HG02571 (cell line): ENCODE measurements around the gene KRABD2.
"Not testable (repeated sequence)": the region's sequence is repeated elsewhere in the genome, so short reads cannot be mapped to it uniquely, and the experiment has no call there.

ENCODE experiments used
- ATAC-seq: cut with Tn5 transposase; IDR thresholded peaks from one replicate; pipeline ENCODE4 v1.9.1; 2021; ENCODE audit warnings: mild to moderate bottlenecking, moderate library complexity; ENCODE audit not compliant: unreplicated experiment

Gene KRABD2

DNA sequence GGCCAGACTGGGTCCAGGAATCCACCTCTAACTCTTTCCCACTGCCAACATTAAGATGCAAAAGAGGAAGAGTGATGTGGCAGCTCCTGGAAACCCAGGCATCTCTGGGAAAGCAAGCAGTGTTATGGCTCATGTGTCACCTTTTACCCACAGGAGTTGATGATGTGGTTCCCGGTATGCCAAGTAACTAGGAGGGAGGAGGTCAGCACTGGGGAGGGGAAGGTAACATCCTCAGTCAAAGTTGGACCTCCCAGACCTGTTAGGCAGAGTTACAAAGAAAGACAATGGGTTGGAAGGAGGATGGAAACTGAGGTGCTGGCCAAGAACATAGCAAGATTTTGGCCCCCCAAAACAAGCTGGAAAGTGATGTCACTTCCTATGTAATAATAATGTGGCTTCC lies 11.4 kb downstream of the KRABD2 start:
- ATAC-seq, result no peak

DNA sequence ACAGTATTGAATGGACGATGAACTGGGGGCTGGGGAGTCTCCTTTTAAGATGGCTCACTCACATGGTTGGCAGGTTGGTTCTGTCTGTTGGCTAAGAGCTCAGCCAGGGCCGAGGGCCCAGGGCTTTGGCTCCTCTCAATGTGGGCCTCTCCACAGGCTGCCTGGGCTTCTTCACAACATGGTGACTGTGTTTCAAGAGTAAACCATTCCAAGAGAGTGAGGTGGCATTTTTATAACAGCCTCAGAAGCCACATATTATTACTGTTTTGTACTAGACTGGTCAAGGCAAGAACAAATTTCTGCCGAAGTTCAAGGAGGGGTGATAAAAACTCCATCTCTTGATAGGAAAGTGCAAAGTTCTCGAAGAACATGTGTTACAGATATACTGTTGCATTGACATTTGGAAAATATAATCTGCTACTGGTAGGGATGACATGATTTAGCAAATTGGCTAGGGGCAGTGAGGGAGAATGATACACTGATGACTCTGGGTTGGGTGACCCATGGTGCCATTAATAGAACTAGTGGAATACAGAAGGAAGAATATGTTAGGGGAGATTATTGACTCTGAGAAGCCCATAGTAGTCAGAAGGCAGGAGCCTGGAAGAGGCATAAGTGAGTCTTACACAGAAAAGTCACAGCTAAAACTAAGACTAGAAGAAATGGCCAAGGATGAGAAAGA lies 13.7 kb downstream of the KRABD2 start:
- ATAC-seq, result no peak

DNA sequence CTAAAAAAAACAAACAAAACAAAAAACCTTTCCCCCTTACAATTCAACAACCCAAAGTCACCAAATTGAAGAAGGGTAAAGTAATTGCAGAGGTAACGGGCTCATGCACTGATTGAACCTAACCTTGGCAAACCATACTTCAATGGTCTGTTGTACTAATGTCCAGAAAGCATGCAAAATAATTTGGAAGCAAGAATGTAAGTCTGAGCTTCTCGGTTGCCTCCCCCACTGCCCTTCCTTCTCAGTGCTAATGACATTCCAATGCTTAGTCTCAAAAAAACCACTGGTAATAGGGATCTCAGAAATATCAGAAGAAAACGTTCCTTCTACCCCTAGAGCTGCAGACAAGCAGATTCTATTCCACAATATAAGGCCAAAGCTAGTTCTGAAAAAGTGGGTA lies 15.8 kb downstream of the KRABD2 start:
- no peak for ATAC-seq

DNA sequence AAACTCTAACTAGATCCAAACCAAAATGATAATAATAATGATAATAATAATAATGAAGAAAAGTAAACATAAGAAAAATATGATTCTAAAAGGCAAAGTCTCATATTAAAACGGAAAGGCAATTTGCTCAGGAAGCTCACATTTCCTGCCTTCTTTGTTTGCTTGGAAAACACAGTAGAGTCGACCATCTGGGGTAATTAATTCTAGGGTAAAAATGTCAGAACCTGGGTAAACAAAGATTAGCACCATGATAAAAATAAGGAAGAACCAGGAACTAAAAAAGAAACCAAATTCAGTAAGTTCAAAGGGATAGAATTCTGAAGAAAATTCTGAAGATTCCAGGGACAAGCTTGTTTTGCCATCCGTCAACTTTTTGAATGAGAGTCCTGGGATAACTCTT lies 16.2 kb downstream of the KRABD2 start:
- no peak for ATAC-seq

DNA sequence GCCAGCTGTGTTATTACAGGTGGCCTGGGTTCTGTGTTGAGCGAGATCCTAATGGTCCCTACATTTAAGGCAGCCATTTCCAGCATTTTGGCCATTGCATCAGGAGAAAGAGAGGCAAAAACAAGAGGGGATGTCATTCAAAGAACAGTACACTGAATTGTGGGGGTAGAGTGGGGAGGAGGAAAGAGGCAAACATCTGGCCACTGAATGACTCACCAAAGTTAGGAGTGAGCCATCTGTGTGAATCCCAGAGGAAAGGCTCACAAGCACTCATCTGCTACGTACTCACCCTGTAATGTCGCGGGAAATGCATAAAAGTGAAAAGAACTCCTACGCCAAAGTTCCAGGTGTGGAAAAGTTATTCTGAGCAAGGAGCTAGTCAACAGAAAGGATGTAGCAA lies 16.7 kb downstream of the KRABD2 start:
- no peak for ATAC-seq

DNA sequence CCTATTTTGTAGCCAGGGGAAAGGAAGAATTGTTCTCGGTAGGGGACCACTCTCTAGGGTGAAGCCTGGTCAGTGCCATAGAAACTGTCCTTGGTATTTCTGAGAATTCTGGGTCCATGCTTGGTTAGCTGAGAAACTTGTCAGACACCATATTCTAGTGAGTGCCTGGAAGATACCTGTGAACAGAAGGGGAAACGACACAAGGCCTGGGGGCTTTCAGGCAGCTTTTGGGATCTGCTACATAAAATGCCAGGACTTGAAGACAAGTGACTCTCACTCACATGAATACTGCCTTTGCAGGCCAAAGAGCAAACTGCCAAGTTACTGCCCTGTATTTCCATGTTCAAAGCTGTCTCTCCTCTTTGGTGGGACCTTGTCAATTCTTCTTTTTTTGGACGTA lies 18.6 kb downstream of the KRABD2 start:
- no peak for ATAC-seq

DNA sequence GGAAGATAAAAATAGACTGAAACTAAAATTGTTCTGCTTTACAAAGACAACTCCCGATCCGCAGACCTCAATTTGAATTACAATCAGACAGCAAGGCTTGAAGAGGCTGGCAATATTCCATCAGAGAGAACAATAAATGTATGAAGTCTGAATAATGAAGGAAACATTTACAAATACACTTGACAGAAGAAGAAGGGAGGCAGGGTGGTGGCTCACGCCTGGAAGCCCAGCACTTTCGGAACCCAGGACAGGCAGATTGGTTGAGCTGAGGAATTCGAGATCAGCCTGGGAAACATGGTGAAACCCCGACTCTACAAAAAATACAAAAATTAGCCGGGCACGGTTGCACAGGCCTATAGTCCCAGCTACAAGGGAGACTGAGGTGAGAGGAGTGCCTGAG lies 22.3 kb downstream of the KRABD2 start:
- ATAC-seq, result no peak

DNA sequence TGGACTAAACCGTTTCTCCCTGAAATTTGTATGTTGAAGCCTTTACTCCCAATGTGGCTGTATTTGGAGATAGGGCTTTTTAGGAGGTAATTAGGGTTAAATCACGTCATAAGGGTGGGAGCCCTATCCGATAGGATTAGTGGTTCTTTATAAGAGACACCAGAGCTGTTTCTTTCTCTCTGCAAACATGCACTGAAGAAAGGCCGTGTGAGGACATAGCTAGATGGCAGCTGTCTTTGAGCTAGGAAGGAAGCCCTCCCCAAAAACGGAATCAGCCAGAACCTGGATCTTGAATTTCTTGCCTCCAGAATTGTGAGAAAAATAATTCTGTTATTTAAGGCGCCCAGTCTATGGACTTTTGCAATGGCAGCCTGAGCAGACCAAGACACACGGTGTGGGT lies 22.8 kb downstream of the KRABD2 start:
- no peak for ATAC-seq

DNA sequence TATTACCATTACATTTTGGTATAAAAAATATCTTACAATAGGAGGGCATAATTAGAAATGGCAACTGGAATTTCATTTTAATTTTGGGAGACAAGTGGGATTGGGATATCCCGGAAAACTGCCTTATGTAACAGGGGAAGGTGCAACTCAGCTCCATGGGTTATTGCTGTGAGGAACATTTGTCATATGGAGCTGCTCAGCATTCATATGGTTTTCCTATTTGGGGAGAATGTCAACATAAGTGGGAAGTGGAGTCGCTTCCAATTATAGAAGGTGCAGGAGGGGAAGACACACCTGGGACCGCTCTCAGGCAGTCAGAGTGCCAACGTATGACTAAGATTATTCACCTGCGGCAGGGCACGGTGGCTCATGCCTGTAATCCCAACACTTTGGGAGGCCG lies 26.2 kb downstream of the KRABD2 start:
- ATAC-seq, result no peak

DNA sequence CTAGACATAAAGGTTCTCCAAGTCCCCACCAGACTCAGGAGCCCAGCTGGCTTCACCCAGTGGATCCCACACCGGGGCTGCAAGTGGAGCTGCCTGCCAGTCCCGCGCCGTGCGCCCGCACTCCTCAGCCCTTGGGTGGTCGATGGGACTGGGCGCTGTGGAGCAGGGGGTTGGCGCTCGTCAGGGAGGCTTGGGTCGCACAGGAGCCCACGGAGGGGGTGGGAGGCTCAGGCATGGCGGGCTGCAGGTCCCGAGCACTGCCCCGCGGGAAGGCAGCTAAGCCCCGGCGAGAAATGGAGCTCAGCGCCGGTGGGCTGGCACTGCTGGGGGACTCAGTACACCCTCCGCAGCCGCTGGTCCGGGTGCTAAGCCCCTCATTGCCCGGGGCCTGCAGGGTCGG lies 29.5 kb downstream of the KRABD2 start:
- ATAC-seq, result not testable (repeated sequence)

DNA sequence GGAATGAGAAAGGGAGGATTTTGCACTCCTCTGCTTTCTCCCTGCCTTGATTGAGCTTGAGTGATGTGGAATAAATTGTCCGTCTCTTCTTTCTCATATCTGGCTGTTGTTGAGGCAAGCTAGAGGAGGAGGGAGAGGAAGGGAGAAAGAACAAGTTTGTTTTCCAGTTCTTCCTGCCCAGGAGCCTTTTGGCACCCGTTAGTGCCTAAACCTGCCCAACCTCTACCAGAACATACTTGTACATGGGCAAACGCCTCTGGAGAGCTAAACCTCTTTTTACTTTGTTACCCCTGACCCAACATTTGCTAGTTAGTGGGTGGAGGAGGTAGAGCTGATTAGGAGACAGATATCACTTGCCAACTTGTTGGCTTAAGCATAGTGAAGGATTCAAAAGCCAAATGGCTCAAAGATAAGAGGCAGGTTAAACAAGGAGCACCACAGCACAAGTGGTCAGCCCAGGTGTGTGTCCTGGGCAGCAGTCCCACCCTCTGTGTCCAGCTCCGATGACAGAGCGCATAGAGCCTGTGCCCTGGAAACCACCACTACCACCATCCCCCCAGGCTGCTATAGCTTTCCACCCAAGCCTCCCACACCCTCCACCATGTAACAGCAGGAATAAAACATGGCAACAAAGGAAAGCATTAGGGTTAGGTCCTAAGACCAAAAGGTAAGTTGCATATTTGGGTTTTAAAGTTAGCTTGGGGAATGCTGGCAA lies 30.4 kb downstream of the KRABD2 start:
- ATAC-seq, result no peak

DNA sequence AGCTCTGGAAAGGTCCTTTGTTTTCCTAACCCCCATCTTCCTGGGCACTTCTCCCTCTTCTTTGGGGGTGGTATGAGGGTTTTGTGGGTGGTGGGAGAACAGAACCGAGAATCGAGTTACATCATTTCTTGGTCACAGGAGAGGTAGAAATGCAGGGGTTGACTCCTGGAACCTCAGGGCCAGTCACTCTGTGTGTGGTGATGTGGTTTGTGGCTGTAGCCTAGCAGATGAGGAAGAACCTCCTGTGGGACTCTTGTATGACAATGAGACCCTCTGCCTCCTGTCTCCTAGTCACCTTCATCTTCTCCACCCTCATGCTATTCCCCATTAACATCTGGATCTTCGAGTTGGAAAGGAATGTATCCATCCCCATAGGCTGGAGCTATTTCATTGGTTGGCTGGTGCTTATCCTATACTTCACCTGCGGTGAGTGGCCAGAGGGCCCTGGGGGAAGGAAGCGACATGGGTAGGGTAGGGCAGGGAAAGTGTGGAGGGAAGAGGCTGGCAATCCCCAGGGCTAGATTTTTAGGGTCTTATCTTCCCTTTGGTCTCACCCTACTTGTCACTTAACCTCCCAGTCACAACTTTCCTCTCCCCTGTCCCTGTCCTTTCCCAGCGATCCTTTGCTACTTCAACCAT lies 31.3 kb downstream of the KRABD2 start:
- ATAC-seq, result no peak

DNA sequence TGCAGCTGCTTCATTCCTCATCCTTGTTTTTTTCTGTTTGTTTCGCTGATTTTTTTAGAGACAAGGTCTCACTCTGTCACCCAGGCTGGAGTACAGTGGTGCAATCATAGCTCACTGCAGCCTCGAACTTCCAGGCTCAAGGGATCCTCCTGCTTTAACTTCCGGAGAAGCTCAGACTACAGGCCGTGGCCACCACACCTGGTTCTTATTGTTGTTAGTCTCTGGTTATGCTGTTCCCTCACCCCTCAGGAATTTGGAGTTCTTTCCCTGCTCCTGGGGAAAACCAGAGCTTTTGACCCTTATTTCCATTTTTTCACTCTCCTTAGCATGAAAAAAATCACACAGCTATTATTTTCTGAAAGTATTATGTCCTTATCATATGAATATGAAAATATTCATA lies 35.0 kb downstream of the KRABD2 start:
- no peak for ATAC-seq

DNA sequence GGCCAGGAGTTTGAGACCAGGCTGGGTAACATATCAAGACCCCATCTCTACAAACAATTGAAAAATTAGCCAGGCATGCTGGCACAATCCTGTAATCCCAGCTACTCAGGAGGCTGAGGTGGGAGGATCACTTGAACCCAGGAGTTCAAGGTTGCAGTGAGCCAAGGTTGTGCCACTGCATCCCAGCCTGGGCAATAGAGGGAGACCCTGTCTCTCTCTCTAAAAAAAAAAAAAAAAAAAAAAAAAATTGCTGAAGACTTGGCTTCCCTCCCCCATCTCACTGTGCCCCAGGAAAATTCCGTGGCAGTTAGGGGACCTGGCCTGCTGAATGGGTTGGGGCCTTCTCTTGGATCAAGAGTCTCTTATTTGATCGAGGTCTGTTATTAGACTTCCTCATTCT lies 37.0 kb downstream of the KRABD2 start, which contains the start of gene ODF4:
Gene ODF4, plus strand, starts transcription at position 301 of the 400 bp plus-strand sequence. CDS start 212 bp downstream, outside the sequence.
- no peak for ATAC-seq

DNA sequence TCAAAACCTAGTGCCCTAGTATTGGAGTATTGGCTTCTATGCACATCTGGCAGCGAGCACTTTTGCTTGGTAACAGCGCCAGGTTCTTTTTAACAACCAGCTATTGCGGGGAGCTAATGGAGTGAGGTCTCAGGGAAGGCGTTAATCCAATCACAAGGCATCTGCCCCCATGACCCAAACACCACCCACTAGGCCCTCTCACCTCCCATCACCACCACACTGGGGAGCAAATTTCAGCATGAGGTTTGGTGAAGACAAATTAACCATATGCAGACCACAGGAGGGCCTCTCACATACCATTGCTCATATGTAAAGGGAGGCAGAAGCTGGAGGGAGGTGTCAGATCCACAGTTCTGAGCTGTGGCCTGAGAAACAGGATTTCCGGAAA lies 37.8 kb downstream of the KRABD2 start:
- no peak for ATAC-seq

DNA sequence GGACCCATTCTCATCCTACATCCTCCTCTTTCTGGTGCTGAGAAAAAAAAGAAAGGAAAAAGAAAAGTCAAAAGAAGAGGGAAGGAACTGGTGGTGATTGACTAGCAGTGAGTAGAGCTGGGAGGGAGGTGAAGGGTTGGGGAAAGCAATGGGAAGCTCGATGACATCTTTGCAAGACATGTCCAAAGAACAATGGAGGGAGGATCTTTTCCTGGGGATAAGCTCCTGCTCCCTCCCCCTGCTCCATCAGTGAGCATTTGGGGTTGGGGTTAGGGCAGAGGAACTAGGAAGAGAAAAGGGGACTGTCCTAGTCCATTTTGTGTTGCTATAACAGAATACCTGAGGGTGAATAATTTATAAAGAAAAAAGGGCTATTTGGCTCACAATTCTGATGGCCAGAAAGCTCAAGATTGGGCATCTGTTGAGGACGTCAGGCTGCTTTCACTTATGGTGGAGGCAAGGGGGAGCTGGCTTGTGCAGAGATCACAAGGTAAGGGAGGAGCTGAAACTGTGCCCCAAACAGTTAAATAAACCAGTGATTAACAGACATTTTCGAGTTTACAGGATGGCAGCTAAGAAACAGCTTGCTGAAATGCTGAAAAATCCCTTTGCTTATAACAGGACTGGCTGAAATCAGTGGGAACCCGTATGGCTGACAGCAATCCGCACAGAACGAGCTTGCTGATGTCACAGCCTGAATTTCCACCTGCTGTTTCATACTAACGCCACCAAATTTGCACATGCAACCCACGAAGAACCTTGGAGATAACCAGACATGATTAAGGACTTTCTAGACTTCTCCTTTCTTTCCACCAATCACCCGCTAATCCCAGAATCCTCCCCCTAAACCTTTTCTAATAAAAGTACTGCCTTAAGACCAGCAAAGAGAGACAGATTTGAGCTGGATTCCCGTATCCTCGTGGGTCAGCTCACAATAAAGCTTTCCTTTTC lies 38.4 kb downstream of the KRABD2 start:
- ATAC-seq, result no peak

DNA sequence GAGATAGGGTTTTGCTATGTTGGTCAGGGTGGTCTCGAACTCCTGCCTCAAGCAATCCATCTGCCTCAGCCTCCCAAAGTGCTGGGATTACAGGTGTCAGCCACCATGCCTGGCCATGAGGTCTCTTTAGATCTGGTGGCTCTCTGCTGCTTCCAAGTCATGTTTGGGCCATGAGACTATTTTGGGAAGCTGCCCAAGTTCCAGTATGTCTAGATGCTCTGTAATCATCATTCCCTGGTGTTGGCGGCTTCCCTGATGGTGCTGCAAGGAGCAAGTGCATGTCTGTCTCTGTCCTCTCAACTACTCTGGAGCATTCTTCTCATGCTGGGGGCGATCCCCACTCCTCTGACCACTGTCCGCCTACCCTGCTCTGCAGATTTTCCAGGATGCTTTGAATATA lies 43.2 kb downstream of the KRABD2 start:
- no peak for ATAC-seq

DNA sequence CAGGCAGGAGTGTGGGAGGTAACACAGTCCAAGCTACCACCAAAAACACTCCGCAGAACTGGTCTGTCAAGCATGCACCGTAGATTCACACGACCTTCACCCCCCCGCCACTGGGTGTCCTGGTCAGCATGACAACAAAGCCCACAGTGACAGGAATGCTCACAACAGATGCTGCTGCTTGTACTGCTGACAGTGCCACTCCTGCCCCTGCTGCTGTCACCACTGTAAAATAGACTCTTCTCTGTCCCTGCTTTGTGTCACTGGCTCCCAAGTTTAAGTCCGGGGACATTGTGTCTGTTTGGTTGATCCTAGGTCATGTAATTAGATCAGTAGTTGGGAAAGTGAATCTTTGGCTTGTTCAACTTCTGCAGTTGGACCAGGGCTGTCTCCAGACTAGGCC lies 43.8 kb downstream of the KRABD2 start:
- no peak for ATAC-seq

DNA sequence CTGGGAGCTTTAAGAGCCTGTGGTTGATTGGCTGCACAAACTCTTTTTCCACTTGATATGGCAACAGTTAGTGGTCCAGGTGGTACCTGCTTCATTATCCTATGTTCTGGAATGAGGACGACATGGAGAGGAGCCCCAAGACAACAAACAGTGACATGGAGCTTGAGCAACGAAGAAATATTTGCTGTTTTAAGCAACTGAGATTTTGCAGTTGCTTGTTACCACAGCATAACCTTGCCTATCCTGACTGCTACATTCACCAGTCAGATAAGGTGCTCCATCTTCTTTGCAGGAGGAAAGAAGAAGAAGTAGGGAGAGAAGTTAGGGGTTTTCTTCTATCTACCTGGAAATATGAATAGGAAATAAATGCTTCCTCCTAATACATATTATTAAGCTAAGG lies 44.4 kb downstream of the KRABD2 start:
- ATAC-seq, result no peak

DNA sequence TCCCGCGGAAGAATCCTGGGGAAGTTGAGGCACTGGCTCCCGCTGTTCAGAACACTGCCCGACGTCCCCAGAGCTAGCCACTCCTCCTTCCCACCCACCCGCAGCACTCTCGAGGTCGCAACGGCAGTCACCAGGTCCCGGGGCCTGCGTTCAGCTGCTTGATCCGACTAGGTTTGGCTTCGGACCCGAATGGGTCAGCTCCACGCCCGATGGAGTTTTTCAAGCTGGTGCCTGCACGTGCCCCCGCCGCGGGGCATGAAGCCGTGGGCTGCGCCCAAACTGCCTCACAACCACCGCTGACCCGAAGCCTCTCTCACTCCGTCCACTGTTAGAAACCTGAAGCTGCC lies 49.2 kb downstream of the KRABD2 start:
- no peak for ATAC-seq
